Measurements from ENCODE around the gene SIX1.

GRCh38 chr14:60668431-60669112, 19.3 kb upstream of the SIX1 start:
- TF ChIP-seq CTCF (IDR thresholded peaks at IDR 0.05) (no peak), POLR2AphosphoS5 (IDR thresholded peaks at IDR 0.05; ENCODE audit: insufficient read depth in 1 of 2, low read depth in 1 of 2) (no peak)

Measured in vagina (tissue), 2 donors.